ENCODE data around the gene ANO10.

ANO10 gene

DNA sequence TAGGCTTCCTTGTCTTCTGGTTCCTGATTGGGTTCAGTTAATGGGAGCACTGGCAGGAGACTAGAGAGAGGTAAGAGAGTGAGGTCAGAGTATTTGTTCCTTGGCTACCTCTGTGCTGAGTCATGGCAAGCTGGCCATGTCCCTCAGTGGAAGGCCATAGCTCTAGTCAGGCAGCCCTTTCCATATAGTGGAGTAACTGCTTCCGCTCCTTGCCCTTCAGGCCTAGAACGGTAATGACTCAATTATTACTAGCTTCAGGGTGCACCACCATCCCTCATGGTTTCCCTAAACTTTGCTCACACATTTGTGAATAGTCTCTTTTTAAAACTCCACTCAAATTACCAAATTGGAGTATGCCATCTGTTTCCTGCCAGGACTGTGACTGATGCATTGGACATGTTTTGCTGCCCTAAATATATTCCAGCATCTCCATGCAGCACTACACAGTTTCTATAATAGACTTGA is 10.5 kb upstream of the ANO10 start:
- no peak overlapping the region for H3K4me2 ChIP-seq
- no peak for TF ChIP-seq Cebpa-rat (IDR thresholded peaks at IDR 0.05)
- no peak overlapping the region for H3K9ac ChIP-seq
- H3K4me3 ChIP-seq: no peak overlapping the region
- no peaks in the 10 kb centered on the region for H3K36me3 ChIP-seq
- H3K27me3 ChIP-seq: no peaks in the 10 kb centered on the region
- no peaks in the 10 kb centered on the region for H4K20me1 ChIP-seq
- peaks cover 5 to 22% (median 12%) of the 10 kb centered on the region in 11 experiments; a peak in 19 of 22 replicates for H3K9me3 ChIP-seq (replicated peaks in 1 of 11)
- H3K4me1 ChIP-seq: no peaks in the 10 kb centered on the region
- no peak overlapping the region for H3K27ac ChIP-seq

DNA sequence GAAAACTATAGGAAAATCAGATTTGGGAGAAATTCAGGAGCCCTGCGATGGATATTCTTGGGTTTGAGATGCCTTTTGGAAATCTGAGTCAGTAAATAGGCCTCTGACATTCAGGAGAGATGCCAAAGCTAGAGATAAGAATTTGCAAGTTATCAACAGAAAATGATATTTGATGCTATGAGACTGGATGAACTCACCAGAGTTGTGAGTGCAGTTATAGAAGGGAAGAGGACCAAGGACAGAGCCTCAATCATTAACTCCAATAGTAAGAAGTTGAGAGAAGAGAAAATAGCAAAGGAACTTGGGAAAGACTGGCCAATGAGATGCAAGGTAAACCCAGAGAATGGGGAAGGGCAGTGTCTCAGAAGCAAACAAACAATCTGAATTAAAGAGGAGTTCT is 7.9 kb upstream of the ANO10 start:
- H3K4me3 ChIP-seq: no peak overlapping the region
- H3K36me3 ChIP-seq: no peaks in the 10 kb centered on the region
- no peaks in the 10 kb centered on the region for H4K20me1 ChIP-seq
- no peaks in the 10 kb centered on the region for H3K4me1 ChIP-seq
- H3K27me3 ChIP-seq: no peaks in the 10 kb centered on the region
- TF ChIP-seq Cebpa-rat (IDR thresholded peaks at IDR 0.05): no peak
- H3K27ac ChIP-seq: no peak overlapping the region
- H3K9me3 ChIP-seq (replicated peaks in 1 of 11): peaks cover 5 to 22% (median 12%) of the 10 kb centered on the region in 11 experiments; a peak in 19 of 22 replicates
- H3K4me2 ChIP-seq: no peak overlapping the region
- no peak overlapping the region for H3K9ac ChIP-seq

DNA sequence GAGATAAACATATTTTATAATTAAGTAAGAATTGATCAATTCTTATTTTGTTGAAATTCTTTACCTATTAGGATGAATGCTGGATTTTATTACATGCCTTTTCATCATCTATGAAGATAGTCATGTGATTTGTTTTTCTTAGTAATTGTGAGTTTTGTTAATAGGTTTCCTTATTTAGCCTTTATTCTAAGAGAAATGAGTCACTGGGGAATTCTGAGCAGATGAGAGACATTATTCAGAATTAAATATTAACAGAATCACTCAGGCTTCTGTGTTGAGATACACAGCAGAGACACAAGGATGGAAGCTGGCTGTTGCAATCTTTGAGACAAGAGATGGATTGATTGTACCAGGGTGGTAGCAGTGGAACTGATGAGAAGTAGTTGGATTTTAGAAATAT is 7.4 kb upstream of the ANO10 start:
- no peaks in the 10 kb centered on the region for H3K36me3 ChIP-seq
- H4K20me1 ChIP-seq: no peaks in the 10 kb centered on the region
- TF ChIP-seq Cebpa-rat (IDR thresholded peaks at IDR 0.05): no peak
- H3K27ac ChIP-seq: no peak overlapping the region
- H3K4me3 ChIP-seq: no peak overlapping the region
- peaks cover 5 to 22% (median 12%) of the 10 kb centered on the region in 11 experiments; a peak in 19 of 22 replicates for H3K9me3 ChIP-seq (replicated peaks in 1 of 11)
- no peaks in the 10 kb centered on the region for H3K27me3 ChIP-seq
- no peaks in the 10 kb centered on the region for H3K4me1 ChIP-seq
- no peak overlapping the region for H3K9ac ChIP-seq
- no peak overlapping the region for H3K4me2 ChIP-seq

DNA sequence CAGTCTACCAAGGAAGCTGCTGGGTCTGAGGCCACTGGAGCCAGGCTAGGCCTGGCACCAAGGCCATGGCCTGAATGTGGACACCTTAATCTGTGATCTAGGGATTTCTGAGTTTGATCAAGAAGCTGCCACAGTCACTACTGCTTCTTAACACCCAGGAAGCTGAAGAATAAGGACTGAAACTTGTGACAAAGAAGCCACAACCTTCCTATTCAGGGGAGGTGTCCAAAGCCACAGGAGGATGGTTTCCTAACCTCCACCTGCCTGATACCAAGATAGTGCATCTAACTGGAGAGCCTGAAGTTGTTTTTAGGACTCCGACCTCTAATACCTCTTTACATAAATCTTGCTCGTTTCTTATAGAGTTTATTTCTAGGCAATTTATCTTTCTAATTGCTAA is 5.5 kb upstream of the ANO10 start:
- Histone ChIP-seq H3K27me3 (no peaks in the 10 kb centered on the region), H3K4me3 (no peak overlapping the region), H3K9ac (no peak overlapping the region), H3K36me3 (no peaks in the 10 kb centered on the region), H3K9me3 (replicated peaks in 1 of 11) (peaks cover 5 to 16% (median 12%) of the 10 kb centered on the region in 11 experiments; a peak in 18 of 22 replicates), H3K4me2 (no peak overlapping the region), H3K27ac (no peak overlapping the region), H4K20me1 (no peaks in the 10 kb centered on the region), H3K4me1 (peaks cover 6 to 7% (median 7%) of the 10 kb centered on the region in 10 experiments; a peak in 18 of 20 replicates)
- no peak for TF ChIP-seq Cebpa-rat (IDR thresholded peaks at IDR 0.05)

DNA sequence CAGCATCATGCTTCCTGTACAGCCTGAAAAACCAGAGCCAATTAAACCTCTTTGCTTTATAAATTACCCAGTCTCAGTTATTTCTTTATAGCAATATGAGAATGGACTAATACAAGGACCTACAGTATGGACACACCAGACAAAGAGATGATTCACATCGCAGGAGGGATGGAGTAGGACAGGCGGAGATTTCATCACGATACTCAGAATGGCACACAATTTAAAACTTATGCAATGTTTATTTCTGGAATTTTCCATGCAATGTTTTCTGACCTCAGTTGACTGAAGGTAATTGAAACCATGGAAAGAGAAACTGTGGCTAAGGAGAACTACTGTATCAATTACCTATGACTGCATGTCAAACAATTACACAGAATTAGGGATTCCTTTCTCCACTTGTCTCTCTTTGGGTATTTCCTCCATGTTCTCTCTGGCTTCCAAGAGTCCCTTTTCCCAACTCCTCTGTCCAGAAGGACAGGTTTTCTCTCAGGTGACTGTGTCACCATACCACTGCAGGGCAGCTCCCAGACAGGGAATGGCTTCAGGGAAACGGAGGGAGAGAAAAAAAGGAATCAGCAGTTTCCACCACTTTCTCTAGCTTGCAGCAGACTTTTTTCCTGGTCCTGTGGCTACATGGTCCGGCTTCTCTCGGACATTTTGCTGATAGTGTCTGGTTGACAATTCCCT is 3.0 kb upstream of the ANO10 start:
- H3K4me1 ChIP-seq: peaks cover 11 to 18% (median 14%) of the 10 kb centered on the region in 10 experiments; a peak in 19 of 20 replicates
- no peaks in the 10 kb centered on the region for H3K36me3 ChIP-seq
- peaks cover 5 to 16% (median 12%) of the 10 kb centered on the region in 11 experiments; a peak in 18 of 22 replicates for H3K9me3 ChIP-seq (replicated peaks in 1 of 11)
- H3K4me2 ChIP-seq: no peak overlapping the region
- no peaks in the 10 kb centered on the region for H3K27me3 ChIP-seq
- no peak for TF ChIP-seq Cebpa-rat (IDR thresholded peaks at IDR 0.05)
- H3K4me3 ChIP-seq: no peak overlapping the region
- H3K27ac ChIP-seq: no peak overlapping the region
- no peaks in the 10 kb centered on the region; a peak in 1 of 22 replicates for H4K20me1 ChIP-seq
- no peak overlapping the region for H3K9ac ChIP-seq

DNA sequence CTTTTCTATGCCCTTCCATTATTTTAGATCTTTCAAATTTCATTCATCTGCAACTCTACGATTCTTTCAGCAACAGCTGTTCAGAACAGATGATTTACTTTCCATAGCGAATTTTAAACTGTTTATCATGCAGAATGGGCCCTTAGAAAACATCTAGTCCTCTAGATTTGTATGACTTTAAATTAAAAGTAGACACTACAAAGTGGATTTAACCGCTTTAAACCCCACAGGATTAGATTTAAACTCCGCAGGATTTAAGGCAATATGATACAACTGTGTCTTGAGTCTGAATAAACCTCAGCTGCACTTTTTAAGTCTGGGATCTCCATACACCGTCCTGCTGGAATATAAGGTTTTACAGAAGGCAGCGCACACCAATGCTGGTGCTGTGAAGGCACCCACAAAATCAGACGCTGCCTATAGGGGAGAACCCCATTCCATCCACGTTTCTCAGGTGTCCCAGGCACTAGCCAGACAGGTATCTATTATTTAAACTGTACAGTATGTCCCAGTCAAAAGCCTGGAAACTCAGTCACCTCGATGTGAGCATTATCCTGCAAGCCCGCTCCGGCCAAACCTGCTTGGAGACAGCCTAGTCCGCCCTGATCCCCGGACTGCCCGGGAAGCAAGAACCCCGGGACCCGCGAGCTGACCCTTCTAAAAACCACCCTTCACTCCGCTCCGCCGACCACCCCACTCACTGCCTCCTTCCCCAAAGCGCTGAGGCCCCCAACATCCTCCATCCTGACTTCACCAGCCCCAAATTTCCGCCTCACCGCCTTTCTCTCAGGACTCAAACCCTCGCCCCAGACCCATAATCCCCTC is 768 bp downstream of the ANO10 start:
- H3K4me2 ChIP-seq: peak overlapping the region; percentile 83 to 99 (median 95)
- H3K27ac ChIP-seq: peak overlapping the region; percentile 45 to 73 (median 63); a peak in 18 of 22 replicates
- H3K36me3 ChIP-seq: no peaks in the 10 kb centered on the region; a peak in 1 of 22 replicates
- TF ChIP-seq Cebpa-rat (IDR thresholded peaks at IDR 0.05): no peak
- no peaks in the 10 kb centered on the region for H3K27me3 ChIP-seq
- H4K20me1 ChIP-seq: peaks cover 0 to 6% (median 0%) of the 10 kb centered on the region in 11 experiments; a peak in 3 of 22 replicates
- no peaks in the 10 kb centered on the region for H3K9me3 ChIP-seq (replicated peaks in 1 of 11)
- H3K9ac ChIP-seq: peak overlapping the region; percentile 72 to 85 (median 83)
- H3K4me1 ChIP-seq: peaks cover 11 to 20% (median 16%) of the 10 kb centered on the region in 10 experiments; a peak in 19 of 20 replicates
- peak overlapping the region; percentile 82 to 94 (median 87) for H3K4me3 ChIP-seq

DNA sequence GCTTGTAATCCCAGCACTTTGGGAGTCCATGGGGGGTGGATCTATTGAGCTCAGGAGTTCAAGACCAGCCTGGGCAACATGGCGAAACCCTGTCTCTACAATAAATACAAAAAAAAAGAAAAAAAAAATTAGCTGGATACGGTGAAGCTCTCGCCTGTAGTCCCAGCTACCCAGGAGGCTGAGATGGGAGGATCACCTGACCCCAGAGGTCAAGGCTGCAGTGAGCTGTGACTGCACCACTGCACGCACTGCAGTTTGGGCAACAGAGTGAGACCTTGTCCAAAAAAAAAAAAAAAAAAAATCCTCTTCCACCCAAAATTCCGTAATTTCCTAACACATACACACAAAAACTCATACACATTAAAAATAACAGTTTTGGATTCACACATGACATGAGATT is 2.2 kb downstream of the ANO10 start:
- no peak overlapping the region for H3K27ac ChIP-seq
- no peaks in the 10 kb centered on the region for H3K27me3 ChIP-seq
- H3K9me3 ChIP-seq (replicated peaks in 1 of 11): no peaks in the 10 kb centered on the region
- H3K4me2 ChIP-seq: no peak overlapping the region
- no peak overlapping the region for H3K4me3 ChIP-seq
- peaks cover 11 to 20% (median 16%) of the 10 kb centered on the region in 10 experiments; a peak in 19 of 20 replicates for H3K4me1 ChIP-seq
- H3K36me3 ChIP-seq: no peaks in the 10 kb centered on the region; a peak in 1 of 22 replicates
- peaks cover 0 to 6% (median 0%) of the 10 kb centered on the region in 11 experiments; a peak in 3 of 22 replicates for H4K20me1 ChIP-seq
- TF ChIP-seq Cebpa-rat (IDR thresholded peaks at IDR 0.05): no peak
- H3K9ac ChIP-seq: no peak overlapping the region

DNA sequence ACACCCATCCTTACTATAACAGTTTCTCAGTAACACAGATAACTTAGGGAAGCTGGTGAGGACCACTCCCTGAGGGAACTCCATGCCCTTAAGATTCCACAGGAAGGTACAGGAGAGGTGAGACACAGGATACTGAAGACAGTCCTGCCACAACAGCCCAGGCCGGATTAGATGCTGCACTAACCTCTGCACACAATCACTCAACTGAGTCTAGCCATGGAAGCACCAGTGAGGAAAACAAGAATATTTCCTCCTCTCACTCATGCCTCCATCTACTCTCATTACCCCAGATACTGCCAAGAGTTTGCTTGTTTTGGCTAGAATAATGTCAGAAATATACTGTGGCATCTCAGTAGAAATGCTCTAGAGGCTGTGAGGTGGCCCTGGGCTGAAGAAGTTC is 3.7 kb downstream of the ANO10 start:
- TF ChIP-seq Cebpa-rat (IDR thresholded peaks at IDR 0.05): no peak
- Histone ChIP-seq H3K4me1 (peaks cover 11 to 20% (median 16%) of the 10 kb centered on the region in 10 experiments; a peak in 19 of 20 replicates), H3K9ac (no peak overlapping the region), H3K4me2 (no peak overlapping the region), H4K20me1 (peaks cover 0 to 6% (median 0%) of the 10 kb centered on the region in 11 experiments; a peak in 3 of 22 replicates), H3K27me3 (no peaks in the 10 kb centered on the region), H3K9me3 (replicated peaks in 1 of 11) (no peaks in the 10 kb centered on the region), H3K36me3 (no peaks in the 10 kb centered on the region; a peak in 1 of 22 replicates), H3K27ac (no peak overlapping the region), H3K4me3 (no peak overlapping the region)

DNA sequence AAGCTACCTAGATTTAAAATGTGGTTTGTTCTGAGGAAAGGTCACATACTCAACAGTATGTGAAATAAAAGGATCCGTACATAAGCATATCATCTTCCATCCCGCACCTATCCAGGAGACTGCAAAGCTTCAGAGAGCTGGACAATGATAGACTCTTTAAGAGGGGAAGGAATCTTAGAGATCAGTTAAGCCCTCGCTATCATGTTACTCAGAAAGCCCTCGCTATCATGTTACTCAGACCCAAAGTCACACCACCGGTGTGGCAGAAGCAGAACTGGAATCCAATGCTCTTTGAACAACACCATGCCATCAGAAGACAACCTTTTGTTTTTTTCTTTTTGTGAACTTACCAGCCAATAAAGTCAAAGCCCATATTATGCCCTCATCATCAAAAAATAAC is 5.8 kb downstream of the ANO10 start:
- Histone ChIP-seq H4K20me1 (peaks cover 0 to 6% (median 0%) of the 10 kb centered on the region in 11 experiments; a peak in 3 of 22 replicates), H3K36me3 (no peaks in the 10 kb centered on the region; a peak in 1 of 22 replicates), H3K9ac (no peak overlapping the region), H3K4me2 (no peak overlapping the region), H3K9me3 (replicated peaks in 1 of 11) (no peaks in the 10 kb centered on the region), H3K4me1 (peaks cover 1 to 9% (median 7%) of the 10 kb centered on the region in 10 experiments; a peak in 14 of 20 replicates), H3K27ac (no peak overlapping the region), H3K27me3 (no peaks in the 10 kb centered on the region), H3K4me3 (no peak overlapping the region)
- TF ChIP-seq Cebpa-rat (IDR thresholded peaks at IDR 0.05): no peak

Measured in BLaER1 treated with 17β-estradiol and CSF1 and Interleukin-3, amounts not matched to agents 10 nM and 100 nM (cell line).